ENCODE measurements around the gene C17orf58. TPM values are rescaled to one million over a fixed set of nuclear protein-coding genes. Genes with fewer than 3 reads are reported as not detected.
"Not testable (repeated sequence)": the region's sequence is repeated elsewhere in the genome, so short reads cannot be mapped to it uniquely, and the experiment has no call there.

C17orf58 gene
- total RNA-seq, 4 donors from 2014 or later, result 5.0 to 13.0 (median 9.5) TPM

GRCh38 chr17:68033636-68034451 is 37.6 kb upstream of the C17orf58 start:
- Histone ChIP-seq H3K27ac (no peak overlapping the region), H3K4me3 (no peak overlapping the region), H3K9me3 (no peaks in the 10 kb centered on the region), H3K27me3 (no peaks in the 10 kb centered on the region), H3K36me3 (peaks cover 0 to 5% (median 0%) of the 10 kb centered on the region in 3 donors), H3K4me1 (peaks cover 0 to 6% (median 0%) of the 10 kb centered on the region in 4 donors)
- TF ChIP-seq POLR2A (IDR thresholded peaks at IDR 0.05), result no peak
- TF ChIP-seq, protein P1, sequence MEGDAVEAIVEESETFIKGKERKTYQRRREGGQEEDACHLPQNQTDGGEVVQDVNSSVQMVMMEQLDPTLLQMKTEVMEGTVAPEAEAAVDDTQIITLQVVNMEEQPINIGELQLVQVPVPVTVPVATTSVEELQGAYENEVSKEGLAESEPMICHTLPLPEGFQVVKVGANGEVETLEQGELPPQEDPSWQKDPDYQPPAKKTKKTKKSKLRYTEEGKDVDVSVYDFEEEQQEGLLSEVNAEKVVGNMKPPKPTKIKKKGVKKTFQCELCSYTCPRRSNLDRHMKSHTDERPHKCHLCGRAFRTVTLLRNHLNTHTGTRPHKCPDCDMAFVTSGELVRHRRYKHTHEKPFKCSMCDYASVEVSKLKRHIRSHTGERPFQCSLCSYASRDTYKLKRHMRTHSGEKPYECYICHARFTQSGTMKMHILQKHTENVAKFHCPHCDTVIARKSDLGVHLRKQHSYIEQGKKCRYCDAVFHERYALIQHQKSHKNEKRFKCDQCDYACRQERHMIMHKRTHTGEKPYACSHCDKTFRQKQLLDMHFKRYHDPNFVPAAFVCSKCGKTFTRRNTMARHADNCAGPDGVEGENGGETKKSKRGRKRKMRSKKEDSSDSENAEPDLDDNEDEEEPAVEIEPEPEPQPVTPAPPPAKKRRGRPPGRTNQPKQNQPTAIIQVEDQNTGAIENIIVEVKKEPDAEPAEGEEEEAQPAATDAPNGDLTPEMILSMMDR (IDR thresholded peaks at IDR 0.05), result no peak
- no peak for DNase-seq

- no peaks in the 10 kb centered on the region for H3K27me3 ChIP-seq
- H3K4me3 ChIP-seq, result no peak overlapping the region
- H3K4me1 ChIP-seq, result no peaks in the 10 kb centered on the region
- no peak for DNase-seq
- no peak overlapping the region for H3K27ac ChIP-seq
- no peaks in the 10 kb centered on the region for H3K36me3 ChIP-seq
- TF ChIP-seq, protein P1 (IDR thresholded peaks at IDR 0.05), result no peak
- no peak for TF ChIP-seq POLR2A (IDR thresholded peaks at IDR 0.05)
- H3K9me3 ChIP-seq, result no peaks in the 10 kb centered on the region
These were observed 33.4 kb upstream of the C17orf58 start for GRCh38 chr17:68029512-68030215.

DNA sequence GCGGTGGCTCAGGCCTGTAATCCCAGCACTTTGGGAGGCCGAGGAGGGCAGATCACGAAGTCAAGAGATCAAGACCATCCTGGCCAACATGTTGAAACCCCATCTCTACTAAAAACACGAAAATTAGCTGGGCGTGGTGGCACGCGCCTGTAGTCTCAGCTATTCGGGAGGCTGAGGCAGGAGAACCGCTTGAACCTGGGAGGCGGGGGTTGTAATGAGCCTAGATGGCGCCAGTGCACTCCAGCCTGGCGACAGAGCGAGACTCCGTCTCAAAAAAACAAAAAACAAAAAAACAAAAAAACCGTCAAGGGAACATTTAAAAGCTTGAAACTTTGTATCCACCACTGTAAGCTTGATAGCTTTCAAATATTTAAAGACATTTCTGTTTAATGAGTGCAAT is 26.3 kb upstream of the C17orf58 start:
- not testable (repeated sequence) for H3K4me1 ChIP-seq, H3K4me3 ChIP-seq, H3K27ac ChIP-seq, H3K9me3 ChIP-seq, DNase-seq, H3K36me3 ChIP-seq, H3K27me3 ChIP-seq

DNA sequence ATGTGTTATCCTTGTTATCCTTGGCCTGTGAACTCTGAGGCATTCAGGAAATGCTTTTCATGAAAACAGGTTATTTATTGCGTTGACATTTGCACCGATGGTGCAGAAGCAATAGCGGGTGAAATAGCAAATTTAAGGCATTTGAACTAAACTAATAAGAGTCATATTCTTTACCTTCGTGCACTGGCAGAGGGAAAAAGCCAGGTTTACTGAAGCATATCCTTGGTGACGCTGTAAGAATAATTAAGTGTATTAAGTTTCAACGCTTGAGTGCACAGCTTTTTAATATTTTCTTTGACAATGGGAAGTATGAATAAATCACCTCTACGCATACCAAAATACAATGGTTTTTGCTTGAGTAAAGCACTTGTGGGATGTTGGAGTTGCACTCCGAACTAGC is 25.7 kb upstream of the C17orf58 start:
- peaks cover 0 to 5% (median 3%) of the 10 kb centered on the region in 4 donors for H3K4me1 ChIP-seq
- no peaks in the 10 kb centered on the region for H3K9me3 ChIP-seq
- no peaks in the 10 kb centered on the region for H3K27me3 ChIP-seq
- H3K27ac ChIP-seq, result no peak overlapping the region
- TF ChIP-seq POLR2A (IDR thresholded peaks at IDR 0.05), result no peak
- TF ChIP-seq, protein P1 (IDR thresholded peaks at IDR 0.05), result no peak
- no peak for DNase-seq
- H3K4me3 ChIP-seq, result no peak overlapping the region
- H3K36me3 ChIP-seq, result no peaks in the 10 kb centered on the region

GRCh38 chr17:68020791-68021190 is 24.5 kb upstream of the C17orf58 start:
- H3K27me3 ChIP-seq, DNase-seq, H3K9me3 ChIP-seq, H3K4me1 ChIP-seq, H3K36me3 ChIP-seq: not testable (repeated sequence)
- Histone ChIP-seq H3K4me3 (peak overlapping the region in 3 of 4 donors; percentile 60 to 71 (median 63)), H3K27ac (peak overlapping the region; percentile 81 to 83 (median 82))

DNA sequence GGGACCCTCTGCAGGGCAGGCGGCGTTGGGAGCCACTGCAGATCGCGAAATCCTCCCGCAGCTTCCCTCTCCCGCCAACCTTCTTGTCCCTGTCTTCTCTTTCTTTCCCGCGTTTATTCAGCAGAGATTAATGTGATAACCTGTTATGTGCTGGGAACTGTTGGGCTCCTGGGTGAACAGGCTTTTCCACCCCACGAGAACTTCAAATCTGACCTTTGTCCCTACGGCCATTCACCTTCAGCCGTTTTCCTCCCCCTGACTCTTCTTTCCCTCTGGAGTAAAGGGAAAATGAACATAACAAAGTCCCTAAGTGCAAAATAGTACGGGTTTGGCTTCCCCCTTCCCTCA is 24.1 kb upstream of the C17orf58 start:
- Histone ChIP-seq H3K4me1 (peaks cover 0 to 5% (median 3%) of the 10 kb centered on the region in 4 donors), H3K27ac (peak overlapping the region; percentile 81 to 83 (median 82)), H3K4me3 (peak overlapping the region; percentile 52 to 71 (median 62)), H3K36me3 (no peaks in the 10 kb centered on the region), H3K9me3 (no peaks in the 10 kb centered on the region), H3K27me3 (no peaks in the 10 kb centered on the region)
- TF ChIP-seq, protein P1 (IDR thresholded peaks at IDR 0.05), result no peak
- TF ChIP-seq POLR2A (IDR thresholded peaks at IDR 0.05), result no peak
- no peak for DNase-seq
